GM21423 (cell line): ENCODE results near the gene DGLUCY.
"Not testable (repeated sequence)": the region's sequence is repeated elsewhere in the genome, so short reads cannot be mapped to it uniquely, and the experiment has no call there.

Experiments
- ATAC-seq: cut with Tn5 transposase; IDR thresholded peaks from one replicate; pipeline ENCODE4 v1.9.1; 2021; ENCODE audit warnings: mild to moderate bottlenecking, moderate library complexity; ENCODE audit not compliant: unreplicated experiment

The DGLUCY gene

DNA sequence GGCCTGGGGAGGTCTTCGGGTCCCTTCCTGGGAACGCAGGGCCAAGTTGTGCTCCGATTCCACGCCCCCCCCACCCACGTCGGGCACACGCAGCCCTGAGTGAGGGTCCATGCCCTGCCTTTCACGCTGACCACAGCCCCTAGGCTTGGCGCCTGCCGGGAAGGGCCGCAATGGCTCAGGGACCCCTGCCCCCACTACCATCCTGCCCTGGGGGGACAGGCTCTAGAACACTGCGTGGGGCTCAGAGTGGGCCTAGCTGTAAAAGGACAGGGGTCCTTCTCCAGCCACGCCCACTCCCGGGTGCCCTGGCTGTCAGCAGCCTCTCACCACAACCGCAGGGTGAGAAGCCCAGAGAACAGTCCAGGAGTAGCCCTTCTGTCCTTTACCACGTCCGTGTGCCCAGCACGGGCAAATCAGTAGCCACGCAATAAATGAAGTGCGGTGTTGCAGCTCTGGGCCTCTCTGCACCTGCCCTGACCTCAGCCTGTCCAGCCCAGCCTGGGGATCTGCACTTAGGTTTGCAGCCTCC lies 140.0 kb downstream of the DGLUCY start:
- no peak for ATAC-seq

- ATAC-seq: no peak
Measured at GRCh38 chr14:91254461-91254860, 140.6 kb downstream of the DGLUCY start.

DNA sequence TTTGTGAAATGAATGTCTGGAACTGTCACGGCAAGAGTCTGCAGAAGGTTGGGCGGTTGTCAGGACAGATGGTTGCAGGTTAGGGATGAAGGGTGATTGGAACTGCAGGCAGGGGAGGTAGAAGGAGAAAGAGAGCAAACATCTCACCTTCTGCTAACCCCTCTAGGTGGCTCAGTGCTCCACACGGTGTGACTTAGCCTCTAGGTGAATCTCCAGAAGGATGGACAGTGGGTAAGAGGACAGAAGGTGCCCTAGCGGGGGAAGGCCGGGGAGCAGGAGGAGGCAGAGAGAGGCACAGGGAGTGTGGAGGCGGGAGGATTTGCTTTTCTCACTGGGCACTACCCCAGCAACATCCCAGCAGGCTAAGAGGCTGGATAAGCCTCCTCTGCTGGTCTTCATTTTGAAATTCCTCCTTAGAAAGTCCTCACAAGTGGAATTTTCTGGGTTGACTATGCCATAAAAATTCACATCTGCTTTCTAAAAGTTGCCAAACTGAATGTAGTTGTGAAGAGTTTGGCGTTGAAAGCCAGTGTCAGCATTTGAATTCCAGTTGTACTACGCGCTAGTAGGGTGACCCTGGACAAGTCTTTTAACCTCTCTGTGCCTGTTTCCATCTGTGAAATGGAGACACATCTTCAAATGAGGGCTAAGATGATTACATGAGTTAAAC lies 141.3 kb downstream of the DGLUCY start:
- no peak for ATAC-seq

- ATAC-seq: no peak
Measured at GRCh38 chr14:91256661-91257060, 142.8 kb downstream of the DGLUCY start.

GRCh38 chr14:91257328-91258010 lies 143.6 kb downstream of the DGLUCY start:
- no peak for ATAC-seq

DNA sequence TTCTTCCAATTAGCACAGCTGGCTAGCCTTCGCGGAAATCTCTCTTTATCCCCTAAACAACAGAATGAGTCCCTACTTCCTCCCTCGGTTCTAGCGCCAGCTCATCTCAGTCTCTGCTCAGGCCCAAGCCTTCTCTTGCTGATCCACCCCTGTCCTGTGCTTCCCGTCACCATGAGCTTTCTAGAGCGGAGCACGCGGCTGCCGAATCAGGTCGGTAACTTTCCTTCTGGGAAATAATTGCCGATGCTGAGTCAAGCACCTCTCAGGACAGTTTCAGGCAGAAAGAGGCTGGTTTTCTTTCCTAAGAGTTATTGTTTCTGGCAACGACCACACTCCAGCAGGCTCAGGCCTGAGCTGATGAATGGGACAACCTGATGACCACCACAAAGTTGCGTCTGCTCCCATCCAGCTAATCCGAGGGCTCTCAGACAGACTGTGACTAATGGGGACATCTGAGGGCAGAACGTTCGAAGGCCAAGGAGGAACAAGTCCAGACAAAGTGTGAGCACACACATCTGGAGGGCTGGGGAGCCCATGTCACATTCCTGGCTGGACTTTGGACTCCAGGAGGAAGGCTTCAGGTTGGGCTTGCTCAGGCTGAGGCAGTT lies 144.2 kb downstream of the DGLUCY start:
- no peak for ATAC-seq

DNA sequence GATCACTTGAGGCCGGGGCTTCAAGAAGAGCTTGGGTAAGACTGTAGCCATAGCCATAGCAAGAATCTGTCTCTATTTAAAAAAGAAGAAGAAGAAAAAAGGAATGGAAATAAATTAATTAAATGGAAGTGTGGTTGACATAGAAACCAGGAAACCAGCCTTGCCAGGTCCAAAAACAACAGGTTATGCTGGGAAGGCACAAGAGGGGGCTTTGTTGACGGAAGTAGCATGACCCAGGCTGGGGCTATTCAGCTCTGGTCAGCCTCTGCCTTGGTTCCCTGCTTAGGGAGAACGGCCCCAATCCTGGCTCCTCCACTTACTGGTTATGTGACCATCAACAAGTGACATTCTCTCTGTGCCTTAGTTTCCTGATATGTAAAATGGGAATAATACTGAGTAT lies 145.0 kb downstream of the DGLUCY start:
- no peak for ATAC-seq

DNA sequence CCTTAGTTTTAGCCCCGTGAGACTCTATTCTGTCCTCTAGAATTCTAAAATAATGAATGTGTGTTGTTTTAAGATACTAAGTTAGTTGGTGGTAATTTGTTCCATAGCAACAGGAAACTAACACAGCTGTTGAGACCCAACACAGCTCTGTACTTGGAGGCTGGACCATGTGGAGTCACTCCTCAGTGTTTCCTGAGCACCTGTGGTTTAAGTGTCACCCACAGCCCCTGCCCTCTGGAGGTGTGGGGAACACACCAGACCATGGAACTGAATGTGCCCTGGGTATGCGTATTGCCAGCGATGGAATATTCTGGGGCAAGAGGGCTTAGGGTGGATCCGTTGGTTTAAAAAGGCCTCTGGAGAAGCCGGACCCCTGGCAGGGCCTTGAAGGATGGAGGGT lies 147.2 kb downstream of the DGLUCY start:
- ATAC-seq: no peak

- no peak for ATAC-seq
Measured at GRCh38 chr14:91261986-91262549, 148.2 kb downstream of the DGLUCY start.

DNA sequence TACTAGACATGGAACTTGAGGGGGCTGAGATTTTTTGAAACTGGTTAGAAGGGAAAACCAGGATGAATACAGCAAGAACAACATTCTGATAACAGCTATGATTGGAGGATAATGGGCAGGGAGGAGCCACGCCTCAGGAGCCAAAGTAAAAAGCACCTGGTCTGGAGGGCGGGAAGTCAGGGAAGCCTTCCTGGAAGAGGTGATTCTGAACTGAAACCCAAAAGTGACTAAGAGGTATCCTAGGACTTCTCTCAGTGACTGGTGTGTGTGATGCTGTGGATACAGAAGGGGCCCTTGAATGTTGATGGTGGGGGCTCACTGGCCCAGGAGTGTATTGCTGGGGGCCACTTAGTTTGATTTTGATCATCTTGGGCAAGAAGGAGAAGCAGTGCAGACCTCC lies 149.5 kb downstream of the DGLUCY start:
- ATAC-seq: no peak

GRCh38 chr14:91264151-91265150 lies 150.6 kb downstream of the DGLUCY start:
- ATAC-seq: no peak

- ATAC-seq: no peak
Measured at GRCh38 chr14:91265404-91265803, 151.5 kb downstream of the DGLUCY start.

DNA sequence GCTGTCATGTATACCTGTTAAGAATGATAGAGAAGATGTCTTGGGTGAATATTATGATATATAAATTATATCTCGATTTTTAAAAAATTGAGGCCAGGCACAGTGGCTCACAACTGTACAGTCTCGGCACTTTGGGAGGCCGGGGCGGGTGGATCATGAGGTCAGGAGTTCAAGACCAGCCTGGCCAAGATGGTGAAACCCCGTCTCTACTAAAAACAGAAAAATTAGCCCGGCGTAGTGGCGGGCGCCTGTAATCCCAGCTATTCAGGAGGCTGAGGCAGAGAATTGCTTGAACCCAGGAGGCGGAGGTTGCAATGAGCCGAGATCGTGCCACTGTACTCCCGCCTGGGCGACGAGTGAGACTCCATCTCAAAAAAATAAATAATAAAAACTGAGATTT lies 152.4 kb downstream of the DGLUCY start:
- not testable (repeated sequence) for ATAC-seq

DNA sequence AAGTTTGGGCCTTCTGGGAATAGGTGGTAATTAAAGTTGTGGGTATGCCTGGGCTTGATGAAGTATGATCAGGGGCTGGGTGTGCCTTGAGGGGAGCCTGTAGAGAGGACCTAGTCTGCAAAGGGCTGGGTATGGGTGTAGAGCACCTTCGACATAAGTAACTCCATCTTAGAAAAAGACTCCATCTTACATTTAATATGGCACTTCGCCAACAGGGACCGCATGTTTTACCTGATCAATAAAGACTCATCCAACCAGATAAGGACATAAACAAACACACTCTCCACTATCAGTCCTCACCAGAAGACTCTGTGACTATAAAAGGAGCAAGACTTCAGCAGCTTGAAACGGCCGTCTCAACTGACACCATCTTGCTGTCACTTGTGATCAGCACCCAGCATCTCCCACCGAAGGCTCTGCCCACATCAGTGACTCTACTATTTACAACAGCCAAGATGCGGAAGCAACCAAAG lies 154.1 kb downstream of the DGLUCY start:
- ATAC-seq: no peak

GRCh38 chr14:91269076-91269991 lies 155.5 kb downstream of the DGLUCY start:
- no peak for ATAC-seq

DNA sequence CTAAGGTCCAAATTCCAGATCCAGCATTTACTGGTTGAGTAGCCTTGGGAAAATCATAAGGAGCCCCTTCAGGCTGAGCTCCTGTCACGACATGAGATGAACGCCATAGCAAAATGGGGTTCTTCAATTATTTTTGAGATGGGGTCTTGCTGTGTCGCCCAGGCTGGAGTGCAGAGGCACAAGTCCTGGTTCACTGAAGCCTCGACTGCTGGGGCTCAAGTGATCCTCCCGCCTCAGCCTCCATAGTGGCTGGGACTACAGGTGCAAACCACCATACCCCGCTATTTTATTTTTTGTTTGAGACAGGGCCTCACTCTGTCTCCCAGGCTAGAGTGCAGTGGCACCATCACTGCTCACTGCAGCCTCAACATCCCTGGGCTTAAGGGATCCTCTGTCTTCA lies 156.3 kb downstream of the DGLUCY start:
- ATAC-seq: no peak

GRCh38 chr14:91270619-91271018 lies 156.7 kb downstream of the DGLUCY start:
- ATAC-seq: no peak

GRCh38 chr14:91271639-91272038 lies 157.8 kb downstream of the DGLUCY start:
- no peak for ATAC-seq
